Anterior cingulate cortex (tissue), 58 donors: Measurements from ENCODE around the gene SPECC1.
A peak's percentile ranks its signal among the peaks of the same experiment; 100 is the strongest.
"Not testable (repeated sequence)": the region's sequence is repeated elsewhere in the genome, so short reads cannot be mapped to it uniquely, and the experiment has no call there.

ENCODE experiments used
- DNase-seq, 58 donors: peaks; one replicate each; lab custom pipeline; 2025; lab: John Stamatoyannopoulos, UW

Gene SPECC1

DNA sequence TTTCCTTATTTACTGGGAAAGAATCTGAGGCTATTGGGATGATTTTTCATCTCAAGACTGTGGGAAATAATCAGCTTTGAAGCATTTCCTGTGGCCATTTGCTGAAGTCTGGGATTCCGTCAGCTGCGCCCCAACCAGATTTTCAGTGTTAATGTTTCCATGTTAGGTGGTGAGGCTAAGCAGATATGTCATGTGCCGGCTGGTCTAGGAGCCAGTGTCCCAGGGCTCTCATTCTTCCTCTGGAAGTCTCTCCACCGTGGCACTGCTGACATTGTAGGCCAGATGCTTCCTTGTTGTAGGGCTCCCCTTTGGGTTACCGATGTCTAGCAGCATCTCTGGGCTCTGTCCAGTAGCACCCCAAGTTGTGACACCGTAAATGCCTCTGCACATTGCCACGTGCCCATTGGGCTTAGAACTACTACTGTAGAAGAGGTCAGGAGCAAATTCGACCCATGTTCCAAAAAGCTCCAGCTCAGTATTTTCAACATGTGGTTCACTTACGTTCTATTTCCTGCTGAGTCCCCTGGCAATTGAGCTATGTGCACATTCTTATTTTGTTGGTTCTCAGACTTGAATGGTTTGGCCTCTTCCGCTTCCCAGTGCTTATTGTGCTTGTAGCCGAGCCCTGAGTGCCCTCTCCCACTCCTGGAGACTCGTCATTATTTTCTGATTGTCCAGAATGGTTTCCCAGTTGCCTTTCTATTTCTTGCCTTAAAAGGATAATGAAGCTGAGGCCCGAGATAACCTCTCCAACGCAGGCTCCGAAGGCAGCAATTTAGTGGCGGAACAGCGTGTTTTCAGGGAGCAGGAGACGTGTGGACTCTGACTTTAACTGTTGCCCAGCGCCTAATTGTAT, 82.2 kb downstream of the SPECC1 start:
- peak in 1 of 58 donors; percentile 42 for DNase-seq

DNA sequence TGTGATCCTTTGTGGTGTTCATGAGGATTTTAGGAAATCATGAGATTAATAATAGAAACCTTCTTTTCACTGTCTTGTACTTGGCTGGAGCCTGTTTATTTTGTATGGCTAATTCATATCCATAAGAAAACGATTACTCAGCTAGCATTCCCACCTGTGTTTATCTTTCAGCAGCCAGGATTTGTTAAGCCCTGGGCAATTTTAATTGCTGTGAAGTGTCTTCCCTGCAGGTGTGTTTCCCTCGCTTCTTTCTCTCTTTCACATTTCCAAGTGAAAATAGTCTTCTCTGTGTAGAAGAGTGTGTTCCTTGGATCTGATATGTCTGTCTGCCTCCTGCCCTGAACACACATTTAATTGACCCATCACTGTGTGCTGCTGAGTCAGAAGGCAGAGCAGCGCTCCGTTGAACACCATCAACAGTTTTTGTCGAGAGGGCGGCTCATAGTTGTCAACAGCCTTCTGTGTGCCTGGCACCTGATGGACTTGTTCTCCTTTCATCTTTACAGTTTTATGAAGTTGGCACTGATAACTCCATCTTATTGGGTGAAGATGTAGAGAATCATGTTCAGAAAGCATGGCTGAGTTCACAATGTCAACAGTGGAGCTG, 83.2 kb downstream of the SPECC1 start:
- DNase-seq, result no peak

DNA sequence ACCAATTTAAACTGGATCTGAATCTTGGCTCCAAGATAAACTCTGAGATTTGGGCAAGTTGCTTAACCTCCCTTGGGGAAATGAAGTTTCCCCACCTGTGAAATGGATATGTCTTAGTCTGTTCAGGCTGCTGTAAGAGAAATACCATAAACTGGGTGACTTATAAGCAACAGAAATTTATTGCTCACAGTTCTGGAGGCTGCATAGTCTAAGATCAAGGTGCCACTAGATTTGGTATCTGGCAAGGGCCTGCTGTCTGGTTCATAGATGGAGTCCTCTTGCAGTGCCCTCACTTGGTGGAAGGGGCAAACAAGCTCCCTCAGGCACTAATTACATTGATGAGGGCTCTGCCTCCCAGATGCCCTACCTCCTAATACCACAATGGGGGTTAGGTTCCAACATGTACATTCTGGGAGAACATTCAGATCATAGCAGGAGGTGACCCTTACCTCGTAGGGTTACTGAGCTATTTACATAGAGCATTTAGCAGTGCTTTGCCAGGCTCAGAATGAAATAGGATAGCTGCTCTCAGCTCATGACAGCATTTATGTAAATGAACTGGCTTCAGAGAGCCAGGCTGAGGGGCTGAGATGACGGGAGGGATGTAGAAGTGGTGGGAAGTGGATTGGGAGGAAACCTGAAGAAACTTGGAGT, 83.9 kb downstream of the SPECC1 start:
- DNase-seq, result no peak

DNA sequence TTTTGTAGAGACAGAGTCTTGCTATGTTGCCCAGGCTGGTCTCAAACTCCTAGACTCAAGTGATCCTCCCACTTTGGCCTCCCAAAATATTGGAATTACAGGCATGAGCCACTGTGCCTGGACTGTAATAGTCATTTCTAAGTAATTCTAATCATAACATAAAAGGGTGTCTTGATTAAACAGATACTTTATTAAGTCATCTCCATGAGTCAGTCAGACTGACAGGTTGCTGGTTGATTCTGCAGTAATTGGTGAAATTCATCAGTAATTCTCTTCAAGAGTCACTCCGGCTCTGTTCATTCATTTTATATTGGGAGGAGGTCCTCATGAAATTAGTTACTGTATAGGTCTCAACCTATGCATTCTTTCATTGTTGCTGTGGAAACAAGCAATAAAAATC, 85.6 kb downstream of the SPECC1 start:
- DNase-seq, result no peak

DNA sequence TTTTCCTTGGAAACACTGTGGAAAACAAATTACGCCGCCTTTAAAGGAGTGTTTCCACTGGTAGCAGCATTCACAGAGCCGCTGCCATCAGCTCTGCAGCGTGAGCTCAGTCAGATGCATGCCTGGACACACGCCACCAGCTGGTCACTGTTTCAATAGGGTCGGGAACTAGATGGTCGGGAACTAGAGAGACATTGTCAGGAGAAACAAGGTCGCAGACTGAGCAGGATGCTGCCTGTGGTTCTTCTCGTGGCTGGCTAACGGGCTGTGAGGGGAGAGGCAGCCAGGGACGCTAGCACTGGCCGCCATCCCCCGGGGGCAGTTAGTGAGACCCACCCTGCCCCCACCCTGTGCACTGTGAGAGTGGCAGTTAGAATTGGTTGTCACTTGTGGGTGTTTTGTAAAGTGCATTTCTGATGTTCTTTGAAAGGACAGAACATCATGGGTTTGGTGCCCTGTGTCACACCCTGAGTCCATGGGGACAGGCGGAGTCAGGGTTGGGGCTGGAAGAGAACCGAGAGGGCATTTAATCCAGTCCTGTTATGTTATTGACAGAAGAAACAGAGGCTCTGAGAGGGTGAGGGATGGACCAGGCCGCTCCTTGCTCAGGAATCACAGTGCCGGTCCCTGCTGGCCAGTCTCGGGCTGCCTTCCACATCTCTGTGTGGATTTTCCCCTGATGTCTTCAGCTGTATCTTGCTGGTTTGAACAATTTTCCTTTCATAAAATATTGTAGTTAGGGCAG, 86.3 kb downstream of the SPECC1 start:
- DNase-seq, result peak in 55 of 58 donors; percentile 20 to 91 (median 73)

DNA sequence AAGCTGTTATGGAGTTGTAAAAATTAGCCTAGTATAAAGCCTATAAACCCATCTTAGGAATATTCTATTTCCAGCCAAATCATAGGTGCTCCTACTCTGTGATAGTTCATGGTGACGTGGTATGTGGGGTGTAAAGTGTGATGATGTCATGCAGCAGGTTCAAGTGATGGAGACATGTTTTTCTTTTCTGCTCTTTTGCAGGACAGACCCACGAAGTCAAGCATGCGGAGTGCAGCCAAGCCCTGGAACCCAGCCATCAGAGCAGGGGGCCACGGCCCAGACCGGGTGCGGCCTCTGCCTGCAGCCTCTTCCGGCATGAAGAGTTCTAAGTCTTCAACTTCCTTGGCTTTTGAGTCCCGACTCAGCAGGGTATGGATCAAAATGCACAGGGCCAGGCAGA, 87.3 kb downstream of the SPECC1 start:
- DNase-seq, result no peak

DNA sequence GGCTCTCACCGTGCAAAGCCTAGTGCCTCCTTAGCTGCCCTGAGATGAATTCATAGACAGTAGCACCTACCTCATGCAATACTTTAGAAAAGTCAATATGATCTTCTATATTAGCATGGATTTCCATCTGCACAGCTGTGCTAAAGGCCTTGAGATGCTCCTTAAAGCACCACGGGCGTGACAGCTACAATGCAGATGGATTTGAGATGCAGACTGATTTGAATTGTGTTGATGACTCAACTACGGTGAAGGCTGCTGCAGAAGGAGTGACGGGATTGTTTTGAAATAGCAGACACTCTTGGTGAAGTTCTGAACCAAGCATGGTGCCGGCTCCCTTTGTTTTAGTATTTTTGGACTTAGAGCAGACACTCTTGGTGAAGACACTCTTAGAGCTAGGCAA, 88.2 kb downstream of the SPECC1 start:
- no peak for DNase-seq

DNA sequence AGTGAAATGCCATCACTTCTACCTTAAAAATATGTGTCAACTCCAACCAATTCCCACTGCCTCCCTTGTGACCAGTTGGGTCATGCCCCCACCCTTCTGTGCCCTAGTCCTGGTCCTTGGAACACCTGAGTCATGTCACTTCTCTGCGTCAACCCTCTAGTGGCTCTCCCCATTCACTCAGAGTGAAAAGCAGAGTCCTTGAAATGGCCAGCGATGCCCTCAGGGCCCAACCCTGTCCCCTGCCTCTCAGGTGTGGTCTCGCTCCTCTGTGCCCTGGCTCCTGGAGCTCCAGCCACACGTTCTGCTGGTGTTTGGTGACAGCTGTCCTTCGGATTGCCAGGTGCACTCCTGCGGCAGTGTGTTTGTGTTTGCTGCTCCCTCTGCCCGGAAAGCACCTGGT, 89.2 kb downstream of the SPECC1 start:
- no peak for DNase-seq

DNA sequence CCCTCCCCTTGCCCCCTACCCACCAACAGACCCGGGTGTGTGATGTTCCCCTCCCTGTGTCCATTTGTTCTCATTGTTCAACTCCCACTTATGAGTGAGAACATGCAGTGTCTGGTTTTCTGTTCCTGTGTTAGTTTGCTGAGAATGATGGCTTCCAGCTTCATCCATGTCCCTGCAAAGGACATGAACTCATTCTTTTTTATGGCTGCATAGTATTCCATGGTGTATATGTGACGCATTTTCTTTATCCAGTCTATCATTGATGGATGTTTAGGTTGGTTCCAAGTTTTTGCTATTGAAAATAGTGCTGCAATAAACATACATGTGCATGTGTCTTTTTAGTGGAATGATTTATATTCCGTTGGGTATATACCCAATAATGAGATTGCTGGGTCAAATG, 91.6 kb downstream of the SPECC1 start:
- not testable (repeated sequence) for DNase-seq

DNA sequence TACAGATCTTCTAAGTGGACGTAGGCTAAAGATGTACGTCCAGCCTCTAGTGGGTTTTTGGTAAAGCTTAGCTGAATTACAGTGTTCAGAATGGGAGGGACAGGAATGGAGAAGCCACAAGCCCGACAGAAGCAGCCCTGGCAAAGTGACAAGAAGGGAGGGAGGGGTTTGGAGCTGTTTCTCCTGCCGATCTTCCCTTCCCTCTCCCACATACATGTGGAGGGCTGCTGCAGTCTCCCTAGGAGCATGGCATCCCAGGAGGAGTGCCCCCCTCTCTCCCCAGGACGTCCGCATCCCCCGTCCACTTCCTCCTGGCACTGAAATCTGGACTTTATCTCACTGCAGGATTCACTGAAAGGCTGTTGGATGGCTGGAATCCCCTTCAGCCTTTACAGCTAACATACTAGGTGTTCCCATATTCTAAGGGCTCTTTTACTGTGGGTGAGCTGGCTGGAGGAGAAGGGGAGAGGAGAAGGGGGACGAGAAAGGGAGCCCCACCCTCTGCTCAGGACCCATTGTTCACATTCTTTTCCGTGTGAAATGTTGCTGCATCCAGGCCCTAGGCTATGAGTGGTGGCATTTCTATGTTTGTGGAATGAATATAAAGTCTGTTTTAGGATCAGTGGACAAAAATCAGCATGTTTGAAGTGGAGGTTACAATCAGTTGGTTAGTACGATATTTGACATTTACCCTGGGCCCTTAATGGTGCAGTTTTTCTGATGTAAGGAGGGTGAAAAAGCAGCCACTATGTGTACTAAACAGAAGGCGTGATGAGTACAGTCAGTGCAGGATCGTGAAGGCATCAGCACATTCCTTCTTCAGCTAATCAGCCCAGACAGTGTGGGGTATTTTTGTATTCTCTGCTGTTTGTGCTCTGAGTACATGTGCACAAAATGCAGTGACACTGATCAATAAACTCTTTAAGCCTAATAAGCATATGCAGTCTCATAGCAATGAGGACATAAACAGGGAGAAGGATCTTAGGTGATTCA, 94.6 kb downstream of the SPECC1 start:
- DNase-seq, result peak in 3 of 58 donors; percentile 26 to 35 (median 31)

DNA sequence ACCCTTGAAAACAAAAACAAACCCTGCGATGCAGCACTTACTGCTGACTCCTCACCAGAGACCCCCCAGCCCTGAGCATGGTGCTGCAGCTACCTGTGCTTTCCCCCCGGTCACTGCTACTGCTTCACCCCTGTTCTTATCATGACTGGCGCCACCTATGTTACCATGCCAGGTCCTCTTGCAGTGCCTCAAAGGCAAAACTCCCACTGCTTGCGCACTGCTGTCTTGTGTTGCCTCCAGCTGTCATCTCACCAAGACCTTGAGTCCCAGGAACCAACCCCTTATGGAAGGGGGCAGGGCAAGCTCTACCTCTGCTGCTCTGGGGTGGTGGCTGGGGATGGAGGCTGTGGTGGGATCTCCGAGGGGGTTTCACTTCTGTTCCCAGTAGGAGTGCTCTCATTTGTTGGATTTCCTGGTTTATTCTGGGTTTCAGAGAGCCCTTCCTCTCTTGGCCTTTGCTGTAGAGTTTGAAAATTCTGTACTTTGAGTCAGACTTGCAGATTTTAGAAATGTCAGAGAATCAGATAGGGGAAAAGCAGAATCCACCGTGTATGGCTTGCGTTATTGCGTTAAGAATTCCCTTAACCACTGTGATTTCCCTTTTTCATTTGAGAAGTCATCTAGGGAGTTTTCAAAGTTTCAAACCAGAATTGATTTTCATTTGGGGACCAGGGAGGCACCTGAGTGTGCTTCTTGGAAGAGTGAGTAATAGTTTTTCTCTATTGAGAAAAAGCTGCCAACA, 96.6 kb downstream of the SPECC1 start:
- no peak for DNase-seq

DNA sequence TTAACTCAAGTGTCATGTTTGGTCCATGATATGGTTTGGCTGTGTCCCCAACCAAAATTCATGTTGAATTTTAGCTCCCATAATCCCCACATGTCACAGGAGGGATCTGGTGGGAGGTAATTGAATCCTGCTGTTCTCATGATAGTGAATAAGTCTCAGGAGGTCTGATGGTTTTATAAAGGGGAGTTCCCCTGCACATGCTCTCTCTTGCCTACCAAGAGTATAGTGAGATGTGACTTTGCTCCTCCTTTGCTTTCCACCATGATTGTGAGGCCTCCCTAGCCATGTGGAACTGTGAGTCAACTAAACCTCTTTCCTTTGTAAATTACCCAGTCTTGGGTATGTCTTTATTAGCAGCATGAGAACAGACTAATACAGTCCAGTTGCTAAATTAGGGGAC, 97.3 kb downstream of the SPECC1 start:
- not testable (repeated sequence) for DNase-seq

DNA sequence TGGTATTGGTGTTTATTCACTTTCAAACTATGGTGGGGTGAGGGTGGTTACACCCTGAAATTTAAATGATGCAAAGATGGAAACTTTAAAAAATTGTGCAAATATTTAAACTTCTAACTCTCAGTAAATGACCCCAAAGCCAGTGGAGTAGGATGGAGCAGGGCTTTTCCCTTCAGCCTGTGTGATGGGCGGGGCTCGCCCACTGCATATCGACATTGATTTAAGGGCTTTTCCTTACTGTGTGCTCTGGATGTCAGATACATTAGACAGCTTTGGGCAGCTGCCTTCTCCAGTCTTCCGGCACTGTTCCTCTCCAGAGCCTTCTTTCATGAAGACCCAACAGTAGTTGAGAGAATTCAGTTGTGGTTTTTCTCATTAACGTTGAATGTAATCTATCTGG, 99.9 kb downstream of the SPECC1 start:
- DNase-seq, result no peak

DNA sequence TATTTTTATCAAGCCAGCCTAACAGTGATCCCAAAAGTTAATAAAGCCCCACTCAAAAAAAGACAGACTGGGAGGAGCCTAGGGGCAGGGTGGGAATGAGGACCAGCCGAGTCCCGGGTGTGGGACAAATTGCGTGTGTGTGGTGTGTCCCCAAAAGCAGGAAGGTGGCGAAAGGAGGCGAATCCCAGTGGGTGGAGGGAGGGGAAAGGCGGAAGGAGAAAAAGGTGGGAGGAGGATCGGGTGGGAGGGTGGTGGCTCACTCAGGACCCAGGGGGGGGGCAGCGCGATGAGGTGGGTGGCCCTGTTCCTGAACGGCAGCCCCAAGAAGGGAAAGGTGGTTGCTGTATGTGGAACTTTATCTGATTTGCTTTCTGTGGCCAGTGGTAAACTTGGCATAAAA, 102.4 kb downstream of the SPECC1 start:
- DNase-seq, result no peak

DNA sequence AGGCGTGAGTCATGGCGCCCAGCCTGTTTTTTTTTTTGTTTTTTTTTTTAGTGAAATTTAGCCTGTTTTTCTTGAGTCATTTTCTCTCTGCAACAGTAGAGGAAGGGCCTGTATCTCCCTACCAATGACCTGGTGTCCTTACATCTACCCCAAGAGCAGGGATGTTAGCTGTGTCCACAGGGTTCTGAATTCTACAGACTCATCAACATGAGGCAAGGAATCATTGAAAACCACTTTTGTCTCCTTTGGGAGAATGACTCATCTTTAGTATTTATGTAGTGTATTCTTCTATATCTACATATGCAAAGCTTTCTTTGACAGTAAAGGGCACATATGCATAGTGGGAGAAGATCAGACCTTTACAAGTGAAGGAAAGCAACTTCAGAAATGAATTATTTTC, 105.3 kb downstream of the SPECC1 start:
- DNase-seq, result no peak

DNA sequence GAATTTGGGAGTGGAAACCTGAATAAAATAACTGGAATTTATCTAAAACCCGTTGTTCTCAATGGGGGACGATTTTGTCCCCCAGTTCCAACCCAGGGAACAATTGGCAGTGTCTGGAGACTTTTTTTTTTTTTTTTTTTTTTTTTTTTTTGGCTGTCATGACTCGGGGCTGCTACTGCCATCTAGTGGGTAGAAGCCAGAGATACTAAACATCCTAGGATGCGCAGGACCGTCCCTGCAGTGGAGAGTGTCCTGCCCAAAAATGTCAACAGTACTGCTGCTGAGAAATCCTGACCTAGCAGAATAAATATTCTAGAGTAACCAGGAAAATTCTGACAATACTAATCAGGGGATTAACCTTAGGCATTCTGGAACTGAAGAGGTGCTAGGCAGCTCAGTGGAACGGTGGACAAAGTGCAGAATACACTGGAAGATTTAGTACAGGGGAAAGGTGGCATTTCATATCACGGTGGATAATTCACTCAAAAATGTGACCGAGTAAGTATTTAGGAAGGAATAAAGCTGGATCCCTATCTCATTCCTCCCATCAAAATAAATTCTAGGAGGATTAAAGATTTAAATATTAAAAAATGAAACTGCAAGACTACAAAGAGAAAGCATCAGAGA, 107.6 kb downstream of the SPECC1 start:
- peak in 23 of 58 donors; percentile 15 to 60 (median 35) for DNase-seq

DNA sequence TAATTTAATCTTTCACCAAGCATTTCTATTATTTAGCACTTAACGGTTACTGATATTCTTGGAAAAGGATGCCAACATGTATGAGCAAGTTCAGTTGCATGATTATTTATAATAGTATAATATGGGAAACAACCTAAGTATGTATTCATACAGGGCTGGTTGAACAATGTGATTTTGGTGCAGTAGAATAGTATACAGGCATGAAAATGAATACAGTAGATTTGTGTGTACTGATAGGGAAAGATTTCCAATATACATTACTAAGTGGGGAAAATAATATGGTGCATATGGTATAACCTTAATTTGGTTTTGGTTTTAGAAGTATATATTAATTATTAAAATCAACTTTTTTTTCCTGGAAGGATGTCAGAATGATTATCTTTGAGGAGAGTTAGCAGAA, 109.1 kb downstream of the SPECC1 start:
- DNase-seq, result no peak

DNA sequence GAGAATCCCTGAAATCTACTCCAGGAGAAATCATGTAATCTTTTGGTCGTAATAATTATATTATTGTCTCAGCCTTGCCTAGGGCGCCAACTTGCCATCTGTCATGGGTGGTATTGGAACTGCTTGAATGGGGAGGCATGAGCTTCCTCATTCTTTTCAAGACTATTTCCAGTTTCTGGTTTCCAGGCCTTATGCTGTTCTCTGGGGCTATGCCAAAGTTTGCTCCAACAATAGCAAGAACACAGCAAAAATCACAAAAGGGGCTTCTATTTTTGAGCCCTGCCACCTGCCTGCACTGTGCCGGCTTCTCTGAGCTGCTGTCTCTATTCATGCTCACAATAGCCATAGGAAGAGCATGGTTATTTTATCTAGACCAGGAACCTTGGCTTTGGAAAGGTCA, 111.7 kb downstream of the SPECC1 start:
- DNase-seq, result peak in 36 of 58 donors; percentile 13 to 82 (median 36)
